IMR-90 (cell line): ENCODE data around the gene TBCEL.

Source experiments
- CEBPB ChIP-seq: IDR thresholded peaks from 2 replicates; pipeline ENCODE4 v1.6.1; 2012; ENCODE audit warnings: low read depth, low read length, improper control_type of control experiment
- CHD1 ChIP-seq: IDR thresholded peaks from 2 replicates; pipeline ENCODE4 v1.6.1; 2012; ENCODE audit warnings: low read depth, low read length, improper control_type of control experiment
- MAZ ChIP-seq: IDR thresholded peaks from 2 replicates; pipeline ENCODE4 v1.6.1; 2012; ENCODE audit warnings: low read depth, mild to moderate bottlenecking, low read length, improper control_type of control experiment, moderate library complexity, borderline replicate concordance
- MXI1 ChIP-seq: IDR thresholded peaks from 2 replicates; pipeline ENCODE4 v1.6.1; 2012; ENCODE audit warnings: low read depth, mild to moderate bottlenecking, low read length, moderate library complexity, borderline replicate concordance
- NFE2L2 ChIP-seq: fragments of 150-350 bp; IDR thresholded peaks from 2 replicates; pipeline ENCODE4 v1.6.1; 2016; ENCODE audit warnings: low read depth, mild to moderate bottlenecking, low read length
- POLR2A ChIP-seq: IDR thresholded peaks from 2 replicates; pipeline ENCODE4 v1.6.1; 2012; ENCODE audit warnings: mild to moderate bottlenecking, low read depth, low read length
- RFX5 ChIP-seq: IDR thresholded peaks from 2 replicates; pipeline ENCODE4 v1.8.0; 2012; ENCODE audit warnings: low read depth, mild to moderate bottlenecking, low read length, moderate library complexity
- TF ChIP-seq, protein P1 (sequence below): conservative IDR thresholded peaks from 2 replicates; pipeline ENCODE4 v1.5.1; 2012; ENCODE audit warnings: mild to moderate bottlenecking, low read depth, low read length, improper control_type of control experiment
- TF ChIP-seq, protein P2 (sequence below): fragments of 150-350 bp; IDR thresholded peaks from 2 replicates; pipeline ENCODE4 v1.6.1; 2017; ENCODE audit warnings: mild to moderate bottlenecking, antibody characterized with exemption, low read length, low read depth

DNA sequence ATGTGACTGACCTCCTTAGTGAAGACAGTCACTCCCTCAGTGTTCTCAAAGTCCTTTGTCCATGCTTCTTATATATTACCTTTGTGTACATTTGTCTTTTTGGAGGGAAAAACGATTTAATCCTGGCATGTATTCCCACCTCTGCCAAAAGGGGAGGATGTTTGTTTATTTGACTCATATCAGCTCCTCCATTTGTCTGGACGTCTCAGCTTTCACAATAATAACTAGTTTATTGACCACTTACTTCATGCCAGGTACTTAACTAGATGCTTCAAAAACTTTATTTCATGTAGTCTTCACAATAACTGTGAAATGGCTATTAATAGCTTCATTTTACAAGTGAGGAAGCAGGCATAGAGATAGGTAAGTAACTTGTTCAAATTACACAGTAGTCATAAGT is 5.3 kb downstream of the TBCEL start:
- no peak for TF ChIP-seq POLR2A
- no peak for TF ChIP-seq NFE2L2
- TF ChIP-seq, protein P1, sequence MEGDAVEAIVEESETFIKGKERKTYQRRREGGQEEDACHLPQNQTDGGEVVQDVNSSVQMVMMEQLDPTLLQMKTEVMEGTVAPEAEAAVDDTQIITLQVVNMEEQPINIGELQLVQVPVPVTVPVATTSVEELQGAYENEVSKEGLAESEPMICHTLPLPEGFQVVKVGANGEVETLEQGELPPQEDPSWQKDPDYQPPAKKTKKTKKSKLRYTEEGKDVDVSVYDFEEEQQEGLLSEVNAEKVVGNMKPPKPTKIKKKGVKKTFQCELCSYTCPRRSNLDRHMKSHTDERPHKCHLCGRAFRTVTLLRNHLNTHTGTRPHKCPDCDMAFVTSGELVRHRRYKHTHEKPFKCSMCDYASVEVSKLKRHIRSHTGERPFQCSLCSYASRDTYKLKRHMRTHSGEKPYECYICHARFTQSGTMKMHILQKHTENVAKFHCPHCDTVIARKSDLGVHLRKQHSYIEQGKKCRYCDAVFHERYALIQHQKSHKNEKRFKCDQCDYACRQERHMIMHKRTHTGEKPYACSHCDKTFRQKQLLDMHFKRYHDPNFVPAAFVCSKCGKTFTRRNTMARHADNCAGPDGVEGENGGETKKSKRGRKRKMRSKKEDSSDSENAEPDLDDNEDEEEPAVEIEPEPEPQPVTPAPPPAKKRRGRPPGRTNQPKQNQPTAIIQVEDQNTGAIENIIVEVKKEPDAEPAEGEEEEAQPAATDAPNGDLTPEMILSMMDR: no peak
- TF ChIP-seq RFX5: no peak
- TF ChIP-seq MAZ: no peak
- TF ChIP-seq CHD1: no peak
- TF ChIP-seq, protein P2, sequence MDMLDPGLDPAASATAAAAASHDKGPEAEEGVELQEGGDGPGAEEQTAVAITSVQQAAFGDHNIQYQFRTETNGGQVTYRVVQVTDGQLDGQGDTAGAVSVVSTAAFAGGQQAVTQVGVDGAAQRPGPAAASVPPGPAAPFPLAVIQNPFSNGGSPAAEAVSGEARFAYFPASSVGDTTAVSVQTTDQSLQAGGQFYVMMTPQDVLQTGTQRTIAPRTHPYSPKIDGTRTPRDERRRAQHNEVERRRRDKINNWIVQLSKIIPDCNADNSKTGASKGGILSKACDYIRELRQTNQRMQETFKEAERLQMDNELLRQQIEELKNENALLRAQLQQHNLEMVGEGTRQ: no peak
- TF ChIP-seq MXI1: no peak
- no peak for TF ChIP-seq CEBPB
